Fibroblast of lung (primary cell): ENCODE results near the gene NMNAT2. TPM values are rescaled to one million over a fixed set of nuclear protein-coding genes. Genes with fewer than 3 reads are reported as not detected.

Source experiments
- DNase-seq, 2 donors: peaks; one replicate each; pipeline versions ENCODE4 v3.0.0 to v3.0.0-alpha.2; 2010; ENCODE audit warnings: low read depth in 2 of 2
- H2AFZ ChIP-seq: 2 replicates; pipeline ENCODE4 v1.5.1; 2012; ENCODE audit warnings: low read length, control low read depth, inconsistent platforms
- H3K27ac ChIP-seq: 2 replicates; pipeline ENCODE4 v1.5.1; 2011; ENCODE audit warnings: low read length, control low read depth; ENCODE audit not compliant: insufficient read depth
- H3K27me3 ChIP-seq: 2 replicates; pipeline ENCODE4 v1.5.1; 2011; ENCODE audit warnings: mild to moderate bottlenecking, low read length; ENCODE audit not compliant: control insufficient read depth, insufficient read depth
- H3K36me3 ChIP-seq: 2 replicates; pipeline ENCODE4 v1.5.1; 2011; ENCODE audit warnings: low read length; ENCODE audit not compliant: control insufficient read depth, insufficient read depth
- H3K4me1 ChIP-seq: 2 replicates; pipeline ENCODE4 v1.5.1; 2011; ENCODE audit warnings: low read length; ENCODE audit not compliant: control insufficient read depth, insufficient read depth; ENCODE audit errors: extremely low read depth
- H3K4me2 ChIP-seq: 2 replicates; pipeline ENCODE4 v1.5.1; 2011; ENCODE audit warnings: low read length, control low read depth; ENCODE audit not compliant: insufficient read depth; ENCODE audit errors: extremely low read depth
- H3K4me3 ChIP-seq, 4 experiments: fragments of 200-600 bp in 1 of 4; sonication (generic) in 1 of 4; replicated peaks in 1 of 4; 2 replicates each; pipeline ENCODE4 v1.5.1; 2011 to 2016; ENCODE audit warnings: low read length in 4 of 4, low read depth in 3 of 4, mild to moderate bottlenecking in 3 of 4, control low read depth in 2 of 4, inconsistent platforms in 1 of 4, mixed read lengths in 1 of 4; ENCODE audit not compliant: insufficient read depth in 1 of 4; ENCODE audit errors: control extremely low read depth in 1 of 4
- H3K79me2 ChIP-seq: 2 replicates; pipeline ENCODE4 v1.5.1; 2012; ENCODE audit warnings: mild to moderate bottlenecking, low read length, inconsistent platforms; ENCODE audit not compliant: control insufficient read depth, insufficient read depth
- H3K9ac ChIP-seq: 2 replicates; pipeline ENCODE4 v1.5.1; 2011; ENCODE audit warnings: mild to moderate bottlenecking, low read length, control low read depth; ENCODE audit not compliant: insufficient read depth
- H3K9me3 ChIP-seq: 2 replicates; pipeline ENCODE4 v1.5.1; 2012; ENCODE audit warnings: low read depth, low read length; ENCODE audit not compliant: control insufficient read depth, insufficient read depth
- H4K20me1 ChIP-seq: 2 replicates; pipeline ENCODE4 v1.5.1; 2011; ENCODE audit warnings: low read length; ENCODE audit not compliant: control insufficient read depth, insufficient read depth; ENCODE audit errors: extremely low read depth
- CTCF ChIP-seq, 2 donors: IDR thresholded peaks in 1 of 2; conservative IDR thresholded peaks in 1 of 2; 1 replicate in 1 of 2; 2 replicates in 1 of 2; pipeline ENCODE4 v1.5.1; 2011 to 2012; ENCODE audit warnings: low read length in 2 of 2, control low read depth in 1 of 2, inconsistent platforms in 1 of 2, low read depth in 1 of 2, mild to moderate bottlenecking in 1 of 2
- EZH2 ChIP-seq: IDR thresholded peaks from 2 replicates; pipeline ENCODE4 v1.5.1; 2012; ENCODE audit warnings: low read length, control low read depth, mild to moderate bottlenecking; ENCODE audit errors: missing control alignments
- polyA plus RNA-seq, 2 donors: library from polyadenylated mRNA; depleted of rRNA in 1 of 2; stranded (reverse) in 1 of 2; unstranded in 1 of 2; fragments of >200 nt; gene quantifications; 2 replicates each; pipeline ENCODE4 v1.2.1, GENCODE V29; 2011 to 2012; ENCODE audit warnings: missing spikeins in 1 of 2
- total RNA-seq: library from RNA; depleted of rRNA; stranded (reverse); fragments of >200 nt; gene quantifications from 2 replicates; pipeline ENCODE4 v1.2.1, GENCODE V29; 2014

NMNAT2 gene
- total and polyA plus RNA-seq, 2 donors (not counting 1 experiment from before 2014, with no cell fraction given) = under 0.01 to 0.61 TPM

- DNase-seq = no peak
- Histone ChIP-seq H2AFZ (no peak overlapping the region), H3K79me2 (no peaks in the 10 kb centered on the region)
Measured at GRCh38 chr1:183210681-183211080, 207.5 kb downstream of the NMNAT2 start.

GRCh38 chr1:183209533-183210158 is 208.5 kb downstream of the NMNAT2 start:
- DNase-seq = peak; percentile 78 to 88
- no peak for TF ChIP-seq CTCF (conservative IDR thresholded peaks at IDR 0.05 in 1 of 2, IDR thresholded peaks at IDR 0.05 in 1 of 2; ENCODE audit: low read depth in 1 of 2, low read length in 2 of 2)
- no peaks in the 10 kb centered on the region for H3K9me3 ChIP-seq
- no peak overlapping the region for H3K9ac ChIP-seq
- peaks cover 6% of the 10 kb centered on the region for H3K4me1 ChIP-seq
- no peaks in the 10 kb centered on the region for H3K79me2 ChIP-seq
- H3K27me3 ChIP-seq = no peaks in the 10 kb centered on the region
- H3K4me2 ChIP-seq = peak overlapping the region; percentile 45
- no peak overlapping the region for H3K4me3 ChIP-seq
- H3K36me3 ChIP-seq = no peaks in the 10 kb centered on the region
- H3K27ac ChIP-seq = peak overlapping the region; percentile 60
- H2AFZ ChIP-seq = peak overlapping the region; percentile 77
- no peaks in the 10 kb centered on the region for H4K20me1 ChIP-seq

More at GRCh38 chr1:183210681-183211080, 207.5 kb downstream of the NMNAT2 start:
- Histone ChIP-seq H3K4me1 (peaks cover 6% of the 10 kb centered on the region), H3K4me2 (no peak overlapping the region), H3K27ac (no peak overlapping the region), H3K36me3 (no peaks in the 10 kb centered on the region), H3K9me3 (no peaks in the 10 kb centered on the region), H3K4me3 (no peak overlapping the region), H4K20me1 (no peaks in the 10 kb centered on the region), H3K27me3 (no peaks in the 10 kb centered on the region), H3K9ac (no peak overlapping the region)
- TF ChIP-seq EZH2 = no peak
- no peak for TF ChIP-seq CTCF (conservative IDR thresholded peaks at IDR 0.05 in 1 of 2, IDR thresholded peaks at IDR 0.05 in 1 of 2; ENCODE audit: low read depth in 1 of 2, low read length in 2 of 2)

GRCh38 chr1:183206538-183207122 is 211.6 kb downstream of the NMNAT2 start:
- Histone ChIP-seq H4K20me1 (no peaks in the 10 kb centered on the region), H3K27ac (no peak overlapping the region), H3K4me2 (no peak overlapping the region), H3K4me1 (peaks cover 6% of the 10 kb centered on the region), H3K79me2 (no peaks in the 10 kb centered on the region), H3K27me3 (no peaks in the 10 kb centered on the region), H3K9me3 (no peaks in the 10 kb centered on the region), H3K4me3 (no peak overlapping the region), H3K9ac (no peak overlapping the region), H2AFZ (no peak overlapping the region), H3K36me3 (no peaks in the 10 kb centered on the region)
- no peak for DNase-seq
- TF ChIP-seq CTCF (conservative IDR thresholded peaks at IDR 0.05 in 1 of 2, IDR thresholded peaks at IDR 0.05 in 1 of 2; ENCODE audit: low read depth in 1 of 2, low read length in 2 of 2) (no peak), EZH2 (no peak)
